Measurements from ENCODE around the gene ME3.

The ME3 gene

GRCh38 chr11:86680716-86681482 lies 8.5 kb upstream of the ME3 start:
- DNase-seq (ENCODE audit: low spot score in 2 of 2) (no peak), ATAC-seq (ENCODE audit: low read depth) (no peak)
- Mint-ChIP-seq H3K4me3 (no peak overlapping the region), H3K9me3 (no peaks in the 10 kb centered on the region), H3K36me3 (no peaks in the 10 kb centered on the region), H3K4me1 (no peaks in the 10 kb centered on the region), H3K27ac (peak overlapping the region; percentile 11), H3K27me3 (peaks cover 3% of the 10 kb centered on the region)

DNA sequence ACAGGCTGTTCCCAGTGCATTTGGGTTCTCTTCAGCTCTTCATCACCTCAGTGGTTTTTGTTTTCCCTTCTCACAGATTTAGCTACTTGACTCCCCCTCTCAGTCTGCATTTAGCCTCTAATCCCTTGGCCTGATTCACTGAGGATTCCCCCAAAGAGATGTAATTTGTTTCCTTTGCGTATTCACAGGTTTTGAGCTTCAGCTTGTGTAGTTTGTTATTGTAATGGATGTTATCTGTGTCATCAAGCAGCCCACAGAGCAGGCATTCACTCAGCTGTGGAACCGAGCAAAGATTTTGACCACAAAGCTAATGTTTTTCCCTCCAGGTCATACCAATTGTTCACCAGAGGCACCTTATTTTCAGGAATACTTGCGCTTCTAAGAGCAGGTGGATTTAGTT lies 6.4 kb upstream of the ME3 start:
- no peak overlapping the region for H3K4me3 Mint-ChIP-seq
- DNase-seq (ENCODE audit: low spot score in 2 of 2) (no peak), ATAC-seq (ENCODE audit: low read depth) (no peak)
- H3K36me3 Mint-ChIP-seq = no peaks in the 10 kb centered on the region
- no peak overlapping the region for H3K27ac Mint-ChIP-seq
- peaks cover 3% of the 10 kb centered on the region for H3K27me3 Mint-ChIP-seq
- no peaks in the 10 kb centered on the region for H3K9me3 Mint-ChIP-seq
- no peaks in the 10 kb centered on the region for H3K4me1 Mint-ChIP-seq

DNA sequence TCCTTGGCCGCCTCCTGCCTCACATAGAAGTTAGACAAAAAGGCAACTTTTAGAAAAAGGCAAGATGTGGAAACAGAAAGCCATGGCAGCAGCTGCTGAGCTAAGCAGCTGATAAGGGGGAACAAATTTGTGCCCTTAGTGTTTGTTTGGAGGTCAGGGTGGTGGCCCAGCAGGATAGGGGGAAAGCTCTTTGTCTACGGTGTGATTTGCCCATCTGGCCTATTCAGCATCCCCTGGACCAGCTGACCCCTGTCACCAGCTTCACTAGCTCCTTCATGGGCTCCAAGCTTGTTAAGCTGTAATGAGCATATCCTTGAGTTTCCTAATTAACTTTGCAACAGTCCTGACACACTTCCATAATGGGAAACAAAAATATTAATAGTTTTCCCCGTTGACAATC lies 5.9 kb upstream of the ME3 start:
- no peaks in the 10 kb centered on the region for H3K36me3 Mint-ChIP-seq

GRCh38 chr11:86676533-86677154 lies 4.2 kb upstream of the ME3 start:
- Mint-ChIP-seq H3K4me3 (no peak overlapping the region), H3K4me1 (no peaks in the 10 kb centered on the region), H3K27ac (no peak overlapping the region), H3K27me3 (peaks cover 5% of the 10 kb centered on the region), H3K9me3 (no peaks in the 10 kb centered on the region), H3K36me3 (no peaks in the 10 kb centered on the region)
- ATAC-seq (ENCODE audit: low read depth) = no peak
- DNase-seq (ENCODE audit: low spot score in 2 of 2) = no peak

More for the DNA sequence above, 5.9 kb upstream of the ME3 start:
- ATAC-seq (ENCODE audit: low read depth) (no peak), DNase-seq (ENCODE audit: low spot score in 2 of 2) (no peak)
- Mint-ChIP-seq H3K4me1 (no peaks in the 10 kb centered on the region), H3K27me3 (peaks cover 4% of the 10 kb centered on the region), H3K27ac (no peak overlapping the region), H3K4me3 (no peak overlapping the region), H3K9me3 (no peaks in the 10 kb centered on the region)

DNA sequence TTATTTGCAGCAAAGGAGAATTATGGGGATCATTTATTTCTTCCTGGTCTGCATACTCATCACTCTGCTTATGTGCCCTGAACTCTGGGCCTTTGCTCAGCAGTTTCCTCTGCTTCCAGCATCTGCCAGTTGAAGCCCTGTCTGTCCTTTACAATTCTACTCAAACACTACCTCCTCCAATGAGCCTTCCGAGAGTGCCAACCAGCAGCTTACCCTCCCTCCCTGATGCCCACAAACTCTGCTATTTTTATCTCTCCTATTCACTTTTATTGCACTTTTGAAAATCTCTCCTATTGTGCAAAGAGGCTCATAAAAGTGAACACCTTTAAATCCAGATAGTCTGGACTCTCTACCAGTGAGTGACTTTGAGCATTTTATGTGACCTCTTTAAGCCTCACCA lies 3.6 kb upstream of the ME3 start:
- H3K4me3 Mint-ChIP-seq = no peak overlapping the region
- no peak for DNase-seq (ENCODE audit: low spot score in 2 of 2)
- no peaks in the 10 kb centered on the region for H3K9me3 Mint-ChIP-seq
- peaks cover 3% of the 10 kb centered on the region for H3K4me1 Mint-ChIP-seq
- ATAC-seq (ENCODE audit: low read depth) = no peak
- H3K27me3 Mint-ChIP-seq = peaks cover 11% of the 10 kb centered on the region
- no peaks in the 10 kb centered on the region for H3K36me3 Mint-ChIP-seq
- no peak overlapping the region for H3K27ac Mint-ChIP-seq

- no peaks in the 10 kb centered on the region for H3K36me3 Mint-ChIP-seq
- H3K27me3 Mint-ChIP-seq = peaks cover 11% of the 10 kb centered on the region
- no peak overlapping the region for H3K27ac Mint-ChIP-seq
- no peak for ATAC-seq (ENCODE audit: low read depth)
- H3K4me1 Mint-ChIP-seq = peaks cover 3% of the 10 kb centered on the region
- H3K9me3 Mint-ChIP-seq = no peaks in the 10 kb centered on the region
- no peak for DNase-seq (ENCODE audit: low spot score in 2 of 2)
- no peak overlapping the region for H3K4me3 Mint-ChIP-seq
Measured at GRCh38 chr11:86675017-86675416, 2.6 kb upstream of the ME3 start.

DNA sequence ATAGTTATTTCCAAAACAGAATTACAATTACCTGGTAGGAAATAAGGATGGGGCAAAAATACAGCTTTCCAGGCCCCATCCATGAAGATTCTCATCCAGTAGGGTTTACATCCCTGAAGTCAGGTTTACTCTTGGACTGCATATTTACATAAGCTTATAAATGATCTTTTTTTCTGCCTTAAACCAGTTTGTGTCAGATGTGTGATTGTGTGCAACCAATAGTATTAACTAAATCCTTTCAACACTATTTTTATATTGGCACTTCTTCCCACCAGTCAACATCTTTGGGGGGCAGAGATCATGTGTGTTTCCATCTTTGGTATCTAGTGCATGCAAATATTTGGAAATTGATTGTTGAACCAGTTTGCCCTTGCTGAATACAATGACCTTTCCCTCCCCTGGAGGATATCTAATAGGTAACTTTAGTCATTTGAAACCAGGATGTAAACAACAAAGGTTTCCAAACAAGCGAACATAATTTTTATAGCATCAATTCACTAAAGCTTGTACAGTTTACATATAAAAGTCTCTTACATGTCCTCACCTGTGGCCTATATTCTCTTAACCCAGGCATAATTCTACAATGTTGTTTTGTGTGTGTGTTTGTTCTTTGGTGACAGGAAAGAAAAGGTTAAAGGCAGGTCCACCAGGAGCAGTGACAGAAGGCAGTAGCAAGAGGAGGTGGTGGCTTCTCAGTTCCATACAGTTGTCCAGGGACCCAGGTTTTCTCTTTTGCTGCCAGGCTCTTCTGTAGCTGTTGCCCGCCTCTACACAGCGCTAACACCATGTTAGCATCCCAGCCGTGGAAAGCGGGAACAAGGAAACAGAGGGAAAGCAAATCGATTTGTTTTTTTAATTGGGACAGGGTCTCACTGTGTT lies 1.7 kb upstream of the ME3 start:
- H3K4me1 Mint-ChIP-seq = peaks cover 3% of the 10 kb centered on the region
- no peaks in the 10 kb centered on the region for H3K9me3 Mint-ChIP-seq
- H3K27ac Mint-ChIP-seq = no peak overlapping the region
- no peak overlapping the region for H3K4me3 Mint-ChIP-seq
- H3K36me3 Mint-ChIP-seq = no peaks in the 10 kb centered on the region
- peaks cover 19% of the 10 kb centered on the region for H3K27me3 Mint-ChIP-seq
- DNase-seq (ENCODE audit: low spot score in 2 of 2) (no peak), ATAC-seq (ENCODE audit: low read depth) (no peak)

- Mint-ChIP-seq H3K27ac (no peak overlapping the region), H3K9me3 (no peaks in the 10 kb centered on the region), H3K4me1 (peaks cover 3% of the 10 kb centered on the region), H3K27me3 (peaks cover 26% of the 10 kb centered on the region), H3K4me3 (peak overlapping the region; percentile 18), H3K36me3 (no peaks in the 10 kb centered on the region)
- DNase-seq (ENCODE audit: low spot score in 2 of 2) (no peak), ATAC-seq (ENCODE audit: low read depth) (no peak)
Measured at GRCh38 chr11:86673055-86673843, 833 bp upstream of the ME3 start.

GRCh38 chr11:86671531-86672006 lies 847 bp downstream of the ME3 start:
- Mint-ChIP-seq H3K9me3 (no peaks in the 10 kb centered on the region), H3K27me3 (peaks cover 34% of the 10 kb centered on the region), H3K27ac (no peak overlapping the region), H3K4me1 (peaks cover 3% of the 10 kb centered on the region), H3K4me3 (peak overlapping the region; percentile 57), H3K36me3 (no peaks in the 10 kb centered on the region)
- no peak for DNase-seq (ENCODE audit: low spot score in 2 of 2)
- ATAC-seq (ENCODE audit: low read depth) = no peak

DNA sequence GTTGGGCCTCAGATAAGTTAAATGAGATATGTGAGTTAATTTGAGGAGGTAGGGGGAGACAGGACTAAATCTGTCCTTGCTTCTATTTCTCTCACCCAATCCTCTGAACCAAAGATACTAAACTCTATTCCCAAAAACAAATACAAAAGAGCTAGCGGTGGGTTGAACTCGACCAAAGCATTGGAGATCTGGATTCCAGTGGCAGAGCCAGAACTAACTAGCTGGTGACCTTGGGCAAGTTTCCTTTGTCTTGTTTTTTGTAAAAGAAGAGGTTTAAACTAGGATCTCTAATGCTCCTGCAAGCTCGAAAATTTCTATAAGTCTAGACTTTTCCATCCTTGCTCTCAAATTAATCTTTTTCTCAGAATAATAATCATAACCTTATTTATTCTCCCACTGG lies 1.5 kb downstream of the ME3 start:
- DNase-seq (ENCODE audit: low spot score in 2 of 2) (no peak), ATAC-seq (ENCODE audit: low read depth) (no peak)
- Mint-ChIP-seq H3K27ac (no peak overlapping the region), H3K9me3 (no peaks in the 10 kb centered on the region), H3K27me3 (peaks cover 34% of the 10 kb centered on the region), H3K4me1 (peaks cover 3% of the 10 kb centered on the region), H3K36me3 (no peaks in the 10 kb centered on the region), H3K4me3 (peak overlapping the region; percentile 57)

DNA sequence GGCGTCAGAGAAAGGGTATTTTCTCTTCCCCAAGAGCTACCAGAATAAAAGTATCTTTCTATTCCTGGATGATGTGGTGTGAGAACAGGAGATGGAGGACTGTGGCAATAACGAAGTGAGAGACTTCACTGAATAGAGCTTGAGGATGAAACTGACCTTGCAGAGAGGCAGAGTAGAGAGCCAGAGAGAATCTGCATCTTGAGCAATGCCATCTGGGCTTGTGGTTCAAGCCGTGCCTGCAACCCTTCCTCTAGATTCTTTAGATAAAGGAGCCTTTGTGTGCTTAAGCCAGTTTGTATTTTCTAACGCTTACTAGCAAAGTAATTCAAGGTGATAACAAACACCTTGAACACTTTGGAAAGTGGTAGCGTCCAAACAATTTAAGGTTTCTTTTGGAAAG lies 2.2 kb downstream of the ME3 start:
- peaks cover 38% of the 10 kb centered on the region for H3K27me3 Mint-ChIP-seq
- H3K9me3 Mint-ChIP-seq = peaks cover 1% of the 10 kb centered on the region
- no peak overlapping the region for H3K4me3 Mint-ChIP-seq
- H3K36me3 Mint-ChIP-seq = no peaks in the 10 kb centered on the region
- DNase-seq (ENCODE audit: low spot score in 2 of 2) (no peak), ATAC-seq (ENCODE audit: low read depth) (no peak)
- H3K4me1 Mint-ChIP-seq = peaks cover 3% of the 10 kb centered on the region
- no peak overlapping the region for H3K27ac Mint-ChIP-seq

DNA sequence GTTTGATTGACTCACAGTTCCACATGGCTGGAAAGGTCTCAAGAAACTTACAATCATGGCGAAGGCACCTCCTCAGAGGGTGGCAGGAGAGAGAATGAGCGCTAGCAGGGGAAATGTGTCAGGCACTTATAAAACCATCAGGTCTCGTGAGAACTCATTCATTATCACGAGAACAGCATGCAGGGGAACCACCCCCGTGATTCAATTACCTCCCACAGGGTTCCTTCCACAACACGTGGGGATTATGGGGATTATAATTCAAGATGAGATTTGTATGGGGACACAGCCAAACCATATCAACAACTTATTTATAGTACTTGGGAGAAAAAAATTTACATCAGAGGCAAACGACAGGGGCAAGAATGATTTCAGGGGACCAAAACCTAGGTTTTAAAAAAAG lies 3.0 kb downstream of the ME3 start:
- Mint-ChIP-seq H3K4me3 (no peak overlapping the region), H3K27me3 (peaks cover 40% of the 10 kb centered on the region), H3K4me1 (peaks cover 3% of the 10 kb centered on the region), H3K27ac (no peak overlapping the region), H3K9me3 (peaks cover 2% of the 10 kb centered on the region), H3K36me3 (no peaks in the 10 kb centered on the region)
- DNase-seq (ENCODE audit: low spot score in 2 of 2) (no peak), ATAC-seq (ENCODE audit: low read depth) (no peak)

DNA sequence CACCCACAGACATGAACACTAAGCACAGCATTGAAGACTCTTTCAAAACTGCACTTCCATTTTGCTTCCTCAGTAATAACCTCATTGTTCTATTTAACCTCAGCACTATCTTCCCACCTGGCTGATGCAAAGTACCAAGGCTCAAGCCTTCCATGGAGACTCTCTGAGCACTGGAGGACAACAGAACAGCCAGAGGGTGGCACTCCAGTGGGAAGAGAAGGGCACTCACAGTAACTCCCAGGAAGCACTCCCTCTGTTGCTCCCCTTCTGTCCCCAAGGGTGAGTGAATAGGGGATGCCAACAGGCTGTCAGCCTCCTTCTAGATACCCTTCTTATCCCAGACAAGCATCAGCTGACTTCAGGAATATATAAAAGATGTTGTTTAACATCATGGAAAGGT lies 3.5 kb downstream of the ME3 start:
- ATAC-seq (ENCODE audit: low read depth) (no peak), DNase-seq (ENCODE audit: low spot score in 2 of 2) (no peak)
- Mint-ChIP-seq H3K36me3 (no peaks in the 10 kb centered on the region), H3K27ac (no peak overlapping the region), H3K4me3 (no peak overlapping the region), H3K27me3 (peaks cover 40% of the 10 kb centered on the region), H3K9me3 (peaks cover 2% of the 10 kb centered on the region), H3K4me1 (peaks cover 3% of the 10 kb centered on the region)
